COLO668 (cell line): ENCODE results near the gene GET3.
A peak's percentile ranks its signal among the peaks of the same experiment; 100 is the strongest.
"Not testable (repeated sequence)": the region's sequence is repeated elsewhere in the genome, so short reads cannot be mapped to it uniquely, and the experiment has no call there.

Source experiments
- DNase-seq: peaks from one replicate; lab custom pipeline; 2025; ENCODE audit not compliant: unreplicated experiment; lab: John Stamatoyannopoulos, UW

The GET3 gene

DNA sequence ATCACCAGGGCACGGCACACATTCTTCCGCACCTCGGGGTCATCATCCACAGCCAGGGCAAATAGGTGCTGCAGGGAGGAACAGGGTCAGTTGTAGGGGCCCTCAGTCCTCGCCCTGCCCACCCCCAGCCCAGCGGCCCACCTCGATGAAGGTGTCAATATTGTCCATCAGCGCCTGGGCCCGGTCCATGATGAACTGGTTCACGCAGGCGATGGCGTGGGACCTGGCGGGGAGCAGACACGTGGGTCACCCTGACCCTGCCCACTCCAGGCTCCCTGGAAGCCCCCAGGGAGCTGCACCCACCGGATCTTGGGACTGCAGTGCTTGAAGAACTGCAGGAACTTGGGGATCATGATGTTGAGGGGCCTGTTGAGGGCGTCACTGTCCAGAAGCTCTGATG lies 22.2 kb upstream of the GET3 start:
- DNase-seq = no peak

DNA sequence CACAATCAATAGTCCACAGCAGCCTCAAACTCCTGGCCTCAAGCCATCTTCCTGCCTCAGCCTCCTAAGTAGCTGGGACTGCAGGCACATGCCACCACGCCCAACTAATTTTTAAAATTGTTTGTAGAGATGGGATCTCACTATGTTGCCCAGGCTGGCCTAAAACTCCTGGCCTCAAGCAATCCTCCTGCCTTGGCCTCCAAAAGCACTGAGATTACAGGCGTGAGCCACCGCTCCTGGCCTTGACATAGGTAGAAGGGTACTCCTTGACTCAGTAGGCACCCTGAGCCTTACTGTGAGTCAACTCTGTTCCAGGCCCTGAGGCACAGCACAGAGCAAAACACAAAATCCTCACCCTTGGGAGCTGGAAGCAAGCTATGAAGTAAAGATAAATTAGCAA lies 21.4 kb upstream of the GET3 start:
- no peak for DNase-seq

DNA sequence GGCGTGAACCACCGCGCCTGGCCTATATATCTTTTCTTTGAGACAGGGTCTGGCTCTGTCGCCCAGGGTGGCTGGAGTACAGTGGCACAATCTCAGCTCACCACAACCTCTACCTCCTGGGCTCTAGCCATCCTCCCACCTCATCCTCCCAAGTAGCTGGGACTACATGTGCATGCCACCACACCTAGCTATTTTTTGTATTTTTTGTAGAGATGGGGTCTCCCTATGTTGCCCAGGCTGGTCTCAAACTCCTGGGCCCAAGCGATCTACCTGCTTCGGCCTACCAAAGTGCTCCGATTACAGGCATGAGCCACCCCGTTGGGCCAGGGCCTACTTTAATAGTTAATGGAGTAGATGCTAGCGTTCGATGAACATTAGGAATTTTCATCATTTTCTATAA lies 17.0 kb upstream of the GET3 start:
- DNase-seq = no peak

- DNase-seq = no peak
These were observed 16.2 kb upstream of the GET3 start for GRCh38 chr19:12720851-12721655.

DNA sequence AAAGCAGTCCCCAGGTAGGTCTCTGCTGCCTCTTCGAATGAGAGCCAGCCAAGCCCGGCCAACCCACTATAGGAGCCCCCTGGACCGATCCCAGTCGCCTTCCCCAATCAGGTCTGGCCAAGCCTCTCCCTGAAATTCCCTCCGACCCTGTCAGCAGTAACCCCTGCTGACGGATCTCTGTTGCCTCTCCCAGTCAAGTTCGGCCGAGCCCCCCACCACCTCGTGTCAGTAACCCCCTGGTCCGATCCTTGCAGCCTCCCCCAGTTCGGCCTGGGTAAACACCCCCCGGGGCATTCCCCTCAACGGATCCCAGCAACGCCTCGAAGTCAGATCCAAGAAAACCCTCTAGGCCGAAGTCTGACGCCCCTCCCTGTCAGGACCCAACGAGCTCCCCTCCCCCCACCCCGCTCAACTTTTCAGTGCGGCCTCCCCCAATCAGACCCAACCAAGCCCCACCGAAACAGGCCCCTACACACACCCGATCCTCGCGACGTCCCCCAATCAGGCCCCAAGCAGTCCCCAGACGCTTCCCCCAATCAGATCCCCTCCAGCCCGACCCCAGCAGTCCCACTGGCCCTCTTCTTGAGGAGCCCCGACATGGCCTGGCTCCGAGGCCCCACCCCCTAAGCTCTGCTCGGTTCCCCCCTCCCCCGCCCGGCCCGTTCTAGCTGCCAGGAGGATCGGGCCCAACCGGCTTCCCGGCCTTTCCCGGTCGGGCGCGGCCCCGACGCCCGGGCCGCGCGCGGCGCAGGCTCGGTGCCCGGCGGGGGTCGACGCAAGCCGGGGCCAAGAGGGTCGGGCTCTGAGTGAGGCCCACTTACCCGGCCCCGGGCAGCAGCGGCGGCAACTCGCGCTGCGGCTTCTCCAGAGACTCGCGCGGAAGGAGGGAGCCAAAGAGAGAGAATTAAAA lies 15.4 kb upstream of the GET3 start:
- DNase-seq = peak; percentile 50

GRCh38 chr19:12722566-12723380 lies 14.5 kb upstream of the GET3 start:
- DNase-seq = peak; percentile 97

DNA sequence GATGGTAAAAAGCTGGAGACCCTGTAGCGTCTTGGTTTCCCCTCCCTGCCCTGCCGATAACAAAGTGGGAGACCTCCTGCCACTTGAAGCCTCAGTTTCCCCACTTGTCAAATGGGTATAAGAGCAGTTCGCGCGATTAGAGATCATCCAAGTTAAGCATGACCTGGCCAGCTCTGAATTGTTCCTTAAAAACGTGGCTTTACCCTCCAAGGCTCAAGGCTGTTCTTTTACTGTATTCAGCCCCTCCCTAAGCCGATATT lies 14.0 kb upstream of the GET3 start:
- DNase-seq = no peak

DNA sequence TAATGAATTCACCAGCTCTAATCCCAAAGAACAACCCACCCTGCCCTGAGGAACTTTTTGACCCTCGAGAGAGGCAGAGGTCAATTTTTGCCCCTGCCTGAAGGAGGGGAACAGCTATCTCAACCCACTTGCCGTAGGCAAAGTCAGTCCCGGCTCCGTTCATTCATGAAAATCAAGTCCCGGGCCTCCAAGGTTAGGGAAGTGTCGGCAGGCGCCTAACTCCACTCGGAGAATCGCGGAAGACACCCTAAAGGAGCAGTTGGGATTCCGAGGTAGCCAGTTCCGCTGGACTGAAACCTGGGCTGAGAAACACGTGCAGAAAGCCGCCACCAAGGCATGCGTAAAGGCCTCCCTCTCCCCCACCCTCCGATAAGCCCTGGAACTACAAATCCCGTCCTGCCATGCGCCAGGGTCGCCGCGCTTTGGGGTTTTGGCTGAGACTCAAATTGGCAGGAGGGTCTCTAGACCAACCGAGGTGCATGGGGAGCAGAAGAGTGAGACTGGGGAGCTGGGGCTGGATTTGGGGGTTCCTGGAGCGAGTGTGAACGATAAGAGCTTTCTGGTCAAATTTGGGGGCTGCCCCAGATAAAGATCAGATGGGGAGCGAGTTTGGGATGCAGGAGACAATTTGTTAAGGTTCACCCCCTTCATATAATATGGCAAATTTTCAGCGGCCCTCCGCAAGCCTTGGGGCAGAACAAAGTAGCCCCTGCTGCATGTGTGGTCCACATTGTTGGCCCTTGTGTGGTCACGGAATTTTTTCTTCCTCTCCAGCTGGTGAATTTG lies 13.5 kb upstream of the GET3 start, which contains the start of gene TNPO2:
TNPO2 (minus strand) TSS at position 292 of the 786 bp plus-strand sequence. CDS start 2,955 bp downstream, outside the sequence.
- peak; percentile 71 for DNase-seq

- DNase-seq = not testable (repeated sequence)
These were observed 11.7 kb upstream of the GET3 start for GRCh38 chr19:12725612-12726011.

DNA sequence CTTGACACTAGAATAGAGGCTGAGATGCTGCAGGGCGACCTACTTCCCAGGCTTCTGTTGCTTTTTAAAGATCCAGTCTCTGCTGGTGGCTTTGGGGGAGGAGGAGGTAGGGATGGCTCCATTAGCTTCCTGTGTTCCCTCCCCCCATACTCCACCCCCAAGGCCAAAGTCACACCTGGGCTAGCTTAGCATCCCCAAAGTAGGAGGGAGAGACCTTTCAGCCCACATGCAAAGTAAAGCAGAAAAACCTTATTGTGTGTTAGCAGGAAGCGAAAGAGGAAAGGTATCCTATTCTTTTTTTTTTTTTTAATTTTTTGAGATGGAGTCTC lies 10.3 kb upstream of the GET3 start:
- DNase-seq = no peak

DNA sequence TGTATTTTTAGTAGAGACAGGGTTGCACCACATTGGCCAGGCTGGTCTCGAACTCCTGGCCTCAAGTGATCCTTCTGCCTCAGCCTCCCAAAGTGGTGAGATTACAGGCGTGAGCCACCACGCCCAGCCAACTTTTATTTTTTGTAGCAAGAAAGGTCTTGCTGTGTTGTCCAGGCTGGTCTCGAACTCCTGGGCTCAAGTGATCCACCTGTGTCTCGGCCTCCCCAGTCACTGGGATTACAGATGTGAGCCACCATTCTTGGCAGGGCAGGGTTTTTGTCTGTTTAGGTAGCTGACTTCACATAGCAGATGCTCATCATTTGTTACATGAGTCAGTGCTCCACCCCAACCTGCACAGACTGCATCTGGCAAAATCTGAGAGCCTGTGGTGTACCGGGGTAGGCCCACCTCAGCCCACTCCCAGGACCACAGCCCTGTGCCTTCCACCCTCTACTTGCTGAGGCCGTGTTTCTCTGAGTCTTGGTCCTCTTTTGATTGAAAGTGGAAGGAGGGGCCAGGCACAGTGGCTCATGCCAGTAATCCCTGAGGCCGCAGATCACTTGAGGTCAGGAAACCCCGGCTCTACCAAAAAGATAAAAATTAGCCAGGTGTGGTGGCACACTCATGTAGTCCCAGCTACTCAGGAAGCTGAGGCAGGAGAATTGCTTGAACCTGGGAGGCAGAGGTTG lies 9.4 kb upstream of the GET3 start:
- DNase-seq = no peak

- no peak for DNase-seq
These were observed 7.2 kb upstream of the GET3 start for GRCh38 chr19:12730064-12730463.

DNA sequence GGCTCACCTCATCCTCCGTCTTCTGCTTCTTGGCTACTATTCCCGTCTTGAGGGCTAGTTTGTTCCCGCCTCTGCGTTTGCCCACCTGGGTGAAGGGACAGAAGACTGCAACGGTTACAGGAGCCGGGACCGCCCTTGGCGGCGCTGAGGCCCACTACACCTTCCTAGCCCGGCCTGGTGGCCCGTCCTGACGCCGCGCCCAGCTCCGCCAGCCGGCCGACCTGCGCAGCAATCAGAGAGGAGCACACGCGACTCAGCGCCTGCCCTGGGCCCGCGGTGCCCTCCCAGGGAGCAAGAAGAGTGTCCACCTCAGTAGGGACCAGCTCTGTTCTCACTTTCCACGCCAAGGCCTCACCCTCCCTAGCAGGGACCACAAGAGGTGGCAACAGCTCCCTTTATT lies 6.0 kb upstream of the GET3 start:
- DNase-seq = no peak

DNA sequence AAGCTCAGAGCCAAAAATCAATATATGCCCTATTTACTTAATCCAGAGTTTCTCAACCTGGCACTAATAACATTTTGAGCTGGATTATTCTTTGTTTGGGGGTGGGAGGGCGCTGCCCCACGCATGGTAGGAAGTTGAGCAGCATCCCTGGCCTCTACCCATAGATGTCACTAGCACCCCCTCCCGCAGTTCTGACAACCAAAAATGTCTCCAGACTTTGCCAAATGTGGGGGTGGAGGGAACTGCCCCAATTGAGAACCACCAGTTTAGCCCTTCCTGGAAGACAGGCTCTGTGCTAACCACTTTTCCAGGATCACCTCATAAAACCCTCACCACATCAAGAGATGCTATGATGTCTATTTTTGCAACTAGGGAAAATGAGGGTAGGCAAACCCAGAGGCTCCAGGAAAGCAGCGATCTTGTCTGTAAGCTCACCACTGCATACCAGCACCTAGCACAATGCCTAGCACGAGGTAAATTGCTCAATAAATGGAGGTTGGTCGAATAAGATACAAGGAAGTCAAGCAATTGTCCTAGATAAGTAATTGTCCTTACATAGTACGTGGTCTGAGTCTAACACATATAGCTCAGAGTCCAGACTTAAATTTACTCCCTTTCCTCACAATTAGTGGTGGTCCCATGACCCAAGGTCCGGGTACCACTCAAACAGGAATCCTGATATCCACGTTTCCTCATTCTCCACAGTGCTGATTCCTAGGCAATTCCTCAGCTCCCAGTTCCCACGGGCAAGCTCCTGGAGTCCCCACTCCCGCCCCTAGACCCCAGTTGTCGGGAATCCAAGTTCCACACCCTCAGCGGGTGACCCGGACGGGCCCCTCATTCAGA lies 3.7 kb upstream of the GET3 start:
- peak; percentile 18 for DNase-seq

DNA sequence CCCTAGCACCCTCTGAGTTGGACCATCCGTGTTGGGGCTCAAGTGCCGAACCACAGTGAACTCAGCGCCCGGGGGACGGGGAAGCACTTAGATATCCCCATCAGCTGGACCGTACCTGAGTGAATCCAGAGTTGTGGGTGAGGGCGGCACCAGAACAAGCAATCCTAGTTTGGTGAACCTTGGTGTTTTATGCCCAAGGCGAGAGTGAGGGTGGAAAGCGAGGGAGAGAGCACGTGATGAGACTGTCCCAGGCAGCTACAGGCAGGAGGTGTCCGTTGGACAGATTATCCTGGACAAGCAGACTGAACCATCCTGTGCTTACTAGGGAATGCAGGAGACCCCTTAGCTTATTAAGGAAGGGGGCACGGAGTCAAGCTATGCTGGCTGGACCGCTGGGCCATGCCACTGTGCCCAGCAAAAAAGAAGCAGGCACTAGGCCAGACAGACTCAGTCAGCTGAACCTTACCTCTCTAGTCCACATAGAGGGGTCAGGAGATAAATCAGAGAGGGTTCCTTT lies 596 bp downstream of the GET3 start:
- no peak for DNase-seq

- DNase-seq = no peak
These were observed 8.0 kb downstream of the GET3 start for GRCh38 chr19:12745166-12745897.

GRCh38 chr19:12748489-12748888 lies 11.2 kb downstream of the GET3 start:
- DNase-seq = no peak

DNA sequence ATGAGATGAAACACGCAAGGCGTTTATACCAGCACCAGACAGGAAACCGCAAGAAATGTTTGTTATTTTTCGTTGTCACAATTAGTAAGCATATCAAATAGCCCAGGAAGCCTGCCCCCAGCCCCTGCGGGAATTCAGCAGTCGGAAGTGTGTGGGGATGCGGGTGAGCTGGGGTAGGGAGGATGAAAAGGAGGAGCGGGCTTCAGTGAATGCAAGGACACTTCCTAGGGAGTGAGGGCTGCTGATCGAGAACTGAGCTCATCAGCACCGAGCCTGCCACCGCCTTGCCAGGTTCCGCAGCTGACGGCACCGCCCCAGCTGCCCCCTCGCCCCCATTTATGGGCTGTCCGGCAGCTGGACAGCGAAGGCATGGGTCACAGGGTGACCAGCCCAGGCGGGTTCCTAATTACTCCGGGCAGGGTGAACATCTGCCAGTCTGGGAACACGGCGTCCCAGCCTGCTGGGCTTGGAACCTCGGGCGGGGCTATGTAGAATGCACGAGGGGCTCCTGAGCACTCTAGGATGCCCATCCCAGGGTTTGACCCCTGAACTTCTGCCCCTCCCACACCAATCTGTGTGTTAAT lies 12.7 kb downstream of the GET3 start:
- DNase-seq = peak; percentile 24
